GM12892 (cell line): Measurements from ENCODE around the gene MEIOSIN.

Experiments used
- POLR2A ChIP-seq: IDR thresholded peaks from 2 replicates; pipeline ENCODE4 v1.6.1; 2011; ENCODE audit warnings: low read depth, low read length, control low read depth
- POLR2AphosphoS5 ChIP-seq: IDR thresholded peaks from 2 replicates; pipeline ENCODE4 v1.6.1; 2011; ENCODE audit warnings: low read depth, low read length, control low read depth
- TAF1 ChIP-seq: IDR thresholded peaks from 2 replicates; pipeline ENCODE4 v1.6.1; 2011; ENCODE audit warnings: low read depth, mild to moderate bottlenecking, control low read depth, low read length, borderline replicate concordance

DNA sequence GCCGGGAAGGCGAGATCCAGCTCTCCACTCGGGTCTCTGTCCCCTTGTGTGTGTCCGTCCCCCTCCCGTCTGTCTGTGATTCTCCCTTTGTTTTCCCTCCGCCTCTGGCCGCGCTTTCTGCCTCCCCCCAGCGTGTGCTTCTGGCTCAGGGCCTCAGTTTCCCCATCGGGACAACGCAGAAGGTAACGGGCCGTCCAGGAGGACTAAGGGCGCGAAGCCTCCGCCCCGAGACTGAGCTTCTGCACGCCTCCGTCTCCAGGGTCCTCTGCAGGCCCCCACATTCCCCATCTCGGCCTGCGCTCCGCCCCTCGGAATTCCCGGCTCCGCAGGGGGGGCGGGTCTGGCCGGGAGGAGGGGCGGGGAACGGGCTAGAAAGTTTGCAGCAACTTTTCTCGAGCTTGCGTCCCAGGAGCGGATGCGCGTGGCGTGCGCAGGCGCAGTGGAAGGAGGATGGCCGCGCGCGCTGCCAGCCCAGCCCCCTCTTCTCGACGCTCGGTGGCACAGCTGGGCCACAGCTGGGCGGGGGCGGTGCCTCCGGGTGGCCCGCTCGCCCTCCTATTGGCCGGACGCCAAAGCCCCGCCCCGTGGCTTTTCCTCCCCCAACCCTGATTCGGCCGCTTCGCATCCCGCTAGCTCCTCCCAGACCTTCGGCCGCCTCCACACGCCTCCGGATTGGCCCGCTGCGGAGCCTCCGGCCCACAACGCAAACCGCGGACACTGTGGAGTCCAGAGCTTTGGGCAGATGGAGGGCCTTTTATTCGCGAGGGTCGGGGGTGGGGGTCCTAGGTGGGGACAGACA lies 35.9 kb downstream of the MEIOSIN start, which contains the start of gene SIX5:
- TF ChIP-seq POLR2A, result no peak
- no peak for TF ChIP-seq TAF1
- TF ChIP-seq POLR2AphosphoS5, result no peak; the same call in 1 of the 2 replicates
